ENCODE results near the gene SYT12.

DNA sequence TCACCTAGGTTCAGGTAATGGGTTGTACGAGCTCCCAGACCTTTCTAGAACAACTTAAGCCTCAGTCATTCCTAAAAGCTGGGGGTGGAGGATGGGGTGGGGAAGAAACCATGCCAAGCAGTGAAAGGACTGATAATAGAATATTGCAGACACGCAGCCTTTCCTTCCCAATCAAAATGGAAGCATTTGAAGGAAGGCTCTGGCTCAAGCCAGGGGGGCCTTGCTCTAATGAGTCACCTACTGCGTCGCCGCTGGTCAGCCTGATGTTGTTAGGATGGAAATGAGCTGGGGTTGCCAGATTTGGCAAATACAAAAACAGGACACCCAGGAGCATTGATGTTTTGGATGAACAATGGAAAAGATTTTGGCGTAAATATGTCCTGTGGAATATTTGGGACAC is 6.2 kb downstream of the SYT12 start:
- TF ChIP-seq, protein P1, sequence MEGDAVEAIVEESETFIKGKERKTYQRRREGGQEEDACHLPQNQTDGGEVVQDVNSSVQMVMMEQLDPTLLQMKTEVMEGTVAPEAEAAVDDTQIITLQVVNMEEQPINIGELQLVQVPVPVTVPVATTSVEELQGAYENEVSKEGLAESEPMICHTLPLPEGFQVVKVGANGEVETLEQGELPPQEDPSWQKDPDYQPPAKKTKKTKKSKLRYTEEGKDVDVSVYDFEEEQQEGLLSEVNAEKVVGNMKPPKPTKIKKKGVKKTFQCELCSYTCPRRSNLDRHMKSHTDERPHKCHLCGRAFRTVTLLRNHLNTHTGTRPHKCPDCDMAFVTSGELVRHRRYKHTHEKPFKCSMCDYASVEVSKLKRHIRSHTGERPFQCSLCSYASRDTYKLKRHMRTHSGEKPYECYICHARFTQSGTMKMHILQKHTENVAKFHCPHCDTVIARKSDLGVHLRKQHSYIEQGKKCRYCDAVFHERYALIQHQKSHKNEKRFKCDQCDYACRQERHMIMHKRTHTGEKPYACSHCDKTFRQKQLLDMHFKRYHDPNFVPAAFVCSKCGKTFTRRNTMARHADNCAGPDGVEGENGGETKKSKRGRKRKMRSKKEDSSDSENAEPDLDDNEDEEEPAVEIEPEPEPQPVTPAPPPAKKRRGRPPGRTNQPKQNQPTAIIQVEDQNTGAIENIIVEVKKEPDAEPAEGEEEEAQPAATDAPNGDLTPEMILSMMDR (IDR thresholded peaks at IDR 0.05; ENCODE audit: control extremely low read depth in 1 of 3, insufficient read depth in 1 of 3, low read depth in 1 of 3, low read length in 3 of 3) = no peak
- TF ChIP-seq RFX5 (IDR thresholded peaks at IDR 0.05; ENCODE audit: borderline replicate concordance, low read depth, low read length) (no peak), CEBPB (IDR thresholded peaks at IDR 0.05; ENCODE audit: low read depth, low read length) (no peak), HDAC2 (IDR thresholded peaks at IDR 0.05; ENCODE audit: borderline replicate concordance in 1 of 2, low read depth in 2 of 2, low read length in 2 of 2) (no peak), POLR2A (IDR thresholded peaks at IDR 0.05; ENCODE audit: control extremely low read depth in 1 of 2, low read depth in 2 of 2, low read length in 2 of 2) (no peak), SRF (IDR thresholded peaks at IDR 0.05; ENCODE audit: low read depth, low read length) (no peak), JUN (IDR thresholded peaks at IDR 0.05; ENCODE audit: low read depth, low read length) (no peak), YY1 (IDR thresholded peaks at IDR 0.05; ENCODE audit: low read depth, low read length) (no peak), PHF8 (conservative IDR thresholded peaks at IDR 0.05; ENCODE audit: low read depth, low read length) (no peak), CHD1 (IDR thresholded peaks at IDR 0.05; ENCODE audit: low read depth, low read length) (no peak), BACH1 (IDR thresholded peaks at IDR 0.05; ENCODE audit: low read length) (no peak)
- TF ChIP-seq, protein P2, sequence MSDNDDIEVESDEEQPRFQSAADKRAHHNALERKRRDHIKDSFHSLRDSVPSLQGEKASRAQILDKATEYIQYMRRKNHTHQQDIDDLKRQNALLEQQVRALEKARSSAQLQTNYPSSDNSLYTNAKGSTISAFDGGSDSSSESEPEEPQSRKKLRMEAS (IDR thresholded peaks at IDR 0.05) = no peak
- TF ChIP-seq, protein P3, sequence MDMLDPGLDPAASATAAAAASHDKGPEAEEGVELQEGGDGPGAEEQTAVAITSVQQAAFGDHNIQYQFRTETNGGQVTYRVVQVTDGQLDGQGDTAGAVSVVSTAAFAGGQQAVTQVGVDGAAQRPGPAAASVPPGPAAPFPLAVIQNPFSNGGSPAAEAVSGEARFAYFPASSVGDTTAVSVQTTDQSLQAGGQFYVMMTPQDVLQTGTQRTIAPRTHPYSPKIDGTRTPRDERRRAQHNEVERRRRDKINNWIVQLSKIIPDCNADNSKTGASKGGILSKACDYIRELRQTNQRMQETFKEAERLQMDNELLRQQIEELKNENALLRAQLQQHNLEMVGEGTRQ (IDR thresholded peaks at IDR 0.05; ENCODE audit: low read length) = no peak
